HG03039 (cell line): ENCODE measurements around the gene IFNW1.

Source experiments
- ATAC-seq: cut with Tn5 transposase; IDR thresholded peaks from one replicate; pipeline ENCODE4 v1.9.1; 2021; ENCODE audit warnings: mild to moderate bottlenecking, moderate library complexity; ENCODE audit not compliant: unreplicated experiment

The IFNW1 gene

GRCh38 chr9:21110708-21111576 is 30.7 kb downstream of the IFNW1 start:
- peak; percentile 96 for ATAC-seq

GRCh38 chr9:21104787-21105186 is 36.8 kb downstream of the IFNW1 start:
- ATAC-seq = no peak

GRCh38 chr9:21102305-21102704 is 39.3 kb downstream of the IFNW1 start:
- no peak for ATAC-seq

- ATAC-seq = no peak
Observed at GRCh38 chr9:21097817-21098216, 43.8 kb downstream of the IFNW1 start.

GRCh38 chr9:21096901-21097255 is 44.8 kb downstream of the IFNW1 start:
- ATAC-seq = no peak

- ATAC-seq = peak; percentile 80
Observed at GRCh38 chr9:21096172-21096900, 45.3 kb downstream of the IFNW1 start.

- no peak for ATAC-seq
Observed at GRCh38 chr9:21095561-21095960, 46.1 kb downstream of the IFNW1 start.
